ENCODE measurements around the gene TERT. TPM values are rescaled to one million over a fixed set of nuclear protein-coding genes. Genes with fewer than 3 reads are reported as not detected.

The TERT gene
- total RNA-seq, 3 donors from 2014 or later: 2.1 to 5.0 (median 2.8) TPM

- peak in 1 of 3 donors; percentile 34 for DNase-seq
- no peaks in the 10 kb centered on the region for H3K9me3 ChIP-seq
- H3K4me1 ChIP-seq (ENCODE audit: low read depth): no peaks in the 10 kb centered on the region
- intact Hi-C loops (cut with DNase I, micrococcal nuclease): no loop called here
- H3K36me3 ChIP-seq (ENCODE audit: low read depth): no peaks in the 10 kb centered on the region
- no peak for ATAC-seq
- no peak for TF ChIP-seq CTCF (IDR thresholded peaks at IDR 0.05)
- H3K4me3 ChIP-seq: no peak overlapping the region
Measured at GRCh38 chr5:1212271-1212670, 82.6 kb downstream of the TERT start.

DNA sequence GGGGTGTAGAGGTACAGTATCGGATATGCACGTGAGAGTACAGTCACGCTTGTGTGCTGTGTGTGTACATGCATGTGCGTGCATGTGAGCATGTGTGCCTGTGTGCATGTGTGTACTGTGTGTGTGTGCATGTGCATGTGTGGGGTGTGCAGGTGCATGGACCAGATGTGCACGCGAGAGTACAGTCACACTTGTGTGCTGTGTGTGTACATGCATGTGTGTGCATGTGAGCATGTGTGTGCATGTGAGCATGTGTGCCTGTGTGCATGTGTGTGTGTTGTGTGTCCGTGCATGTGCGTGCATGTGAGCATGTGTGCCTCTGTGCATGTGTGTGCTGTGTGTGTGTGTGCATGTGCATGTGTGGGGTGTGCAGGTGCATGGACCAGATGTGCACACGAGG, 83.2 kb downstream of the TERT start:
- no peaks in the 10 kb centered on the region for H3K4me1 ChIP-seq (ENCODE audit: low read depth)
- H3K9me3 ChIP-seq: no peaks in the 10 kb centered on the region
- no peak overlapping the region for H3K4me3 ChIP-seq
- TF ChIP-seq CTCF (IDR thresholded peaks at IDR 0.05): no peak
- ATAC-seq (no peak), DNase-seq (no peak)
- intact Hi-C loops (cut with DNase I, micrococcal nuclease): no loop called here
- no peaks in the 10 kb centered on the region for H3K36me3 ChIP-seq (ENCODE audit: low read depth)

GRCh38 chr5:1210832-1211251, 84.0 kb downstream of the TERT start:
- TF ChIP-seq CTCF (IDR thresholded peaks at IDR 0.05): no peak
- DNase-seq (peak in 1 of 3 donors; percentile 45), ATAC-seq (no peak)
- intact Hi-C loops (cut with DNase I, micrococcal nuclease): no loop called here
- H3K36me3 ChIP-seq (ENCODE audit: low read depth): no peaks in the 10 kb centered on the region
- H3K9me3 ChIP-seq: no peaks in the 10 kb centered on the region
- no peak overlapping the region for H3K4me3 ChIP-seq
- no peaks in the 10 kb centered on the region for H3K4me1 ChIP-seq (ENCODE audit: low read depth)

- DNase-seq (peak in 1 of 3 donors; percentile 45), ATAC-seq (peak; percentile 19)
- H3K9me3 ChIP-seq: no peaks in the 10 kb centered on the region
- H3K4me3 ChIP-seq: no peak overlapping the region
- TF ChIP-seq CTCF (IDR thresholded peaks at IDR 0.05): no peak
- no peaks in the 10 kb centered on the region for H3K36me3 ChIP-seq (ENCODE audit: low read depth)
- intact Hi-C loops (cut with DNase I, micrococcal nuclease): no loop called here
- no peaks in the 10 kb centered on the region for H3K4me1 ChIP-seq (ENCODE audit: low read depth)
Measured at GRCh38 chr5:1209896-1210776, 84.7 kb downstream of the TERT start.

GRCh38 chr5:1209489-1209852, 85.4 kb downstream of the TERT start:
- TF ChIP-seq CTCF (IDR thresholded peaks at IDR 0.05): no peak
- DNase-seq: peak in 1 of 3 donors; percentile 44
- H3K4me1 ChIP-seq (ENCODE audit: low read depth): peaks cover 3% of the 10 kb centered on the region
- H3K4me3 ChIP-seq: no peak overlapping the region
- H3K9me3 ChIP-seq: no peaks in the 10 kb centered on the region
- H3K36me3 ChIP-seq (ENCODE audit: low read depth): no peaks in the 10 kb centered on the region
- intact Hi-C loops (cut with DNase I, micrococcal nuclease): no loop called here
- no peak for ATAC-seq

All from mucosa of descending colon (tissue), 3 donors.